Panc1 (cell line): ENCODE data around the gene PRR5. TPM values are rescaled to one million over a fixed set of nuclear protein-coding genes. Genes with fewer than 3 reads are reported as not detected.
"Not testable (repeated sequence)": the region's sequence is repeated elsewhere in the genome, so short reads cannot be mapped to it uniquely, and the experiment has no call there.

ENCODE experiments used
- ATAC-seq: fragments of 200-7000 bp; cut with Tn5 transposase; 2 replicates; pipeline ENCODE4 v1.9.1; 2020; ENCODE audit warnings: mild to moderate bottlenecking, moderate library complexity
- BruUV-seq: library from RNA; stranded (reverse); fragments of 400-500 nt; replicated peaks from 2 replicates; lab custom pipeline; 2021; lab: Mats Ljungman, UMichigan
- CTCF ChIA-PET: fragments of 300-600 bp; sonication (Branson Sonifier 250); formaldehyde crosslinking; loops from one replicate; lab custom pipeline; 2022; ENCODE audit warnings: antibody characterized with exemption; lab: Charles Lee
- POLR2A ChIA-PET: fragments of 300-600 bp; sonication (Branson Sonifier 250); formaldehyde crosslinking; loops from one replicate; lab custom pipeline; 2022; ENCODE audit warnings: antibody characterized with exemption; lab: Charles Lee
- DNase-seq: peaks from one replicate; pipeline ENCODE4 v3.0.0-alpha.2; 2010; ENCODE audit warnings: low read depth, low spot score
- H3K27ac ChIP-seq: 2 replicates; pipeline ENCODE4 v1.5.1; 2011; ENCODE audit warnings: mild to moderate bottlenecking, low read length, inconsistent platforms
- H3K27me3 ChIP-seq: fragments of 200-500 bp; sonication (Bioruptor generic); 2 replicates; pipeline ENCODE4 v1.6.0; 2014; ENCODE audit warnings: low read length, inconsistent platforms; ENCODE audit not compliant: control insufficient read depth, insufficient read depth
- H3K36me3 ChIP-seq: fragments of 200-500 bp; sonication (Bioruptor generic); 2 replicates; pipeline ENCODE4 v1.5.1; 2014; ENCODE audit warnings: inconsistent platforms, mild to moderate bottlenecking, low read length, moderate library complexity; ENCODE audit not compliant: control insufficient read depth, insufficient read depth
- H3K4me1 ChIP-seq: 2 replicates; pipeline ENCODE4 v1.5.1; 2011; ENCODE audit warnings: inconsistent platforms, mild to moderate bottlenecking, low read length, moderate library complexity; ENCODE audit not compliant: control insufficient read depth, insufficient read depth
- H3K4me3 ChIP-seq, 2 experiments: 2 replicates each; pipeline ENCODE4 v1.5.1; 2011 to 2012; ENCODE audit warnings: low read depth in 2 of 2, low read length in 2 of 2, mild to moderate bottlenecking in 2 of 2, inconsistent platforms in 1 of 2, moderate library complexity in 1 of 2
- H3K9me3 ChIP-seq: fragments of 200-500 bp; sonication (Bioruptor generic); 2 replicates; pipeline ENCODE4 v1.5.1; 2014; ENCODE audit warnings: low read depth, mild to moderate bottlenecking, inconsistent platforms, low read length, moderate library complexity; ENCODE audit not compliant: control insufficient read depth, insufficient read depth
- POLR2AphosphoS5 ChIP-seq: IDR thresholded peaks from 2 replicates; pipeline ENCODE4 v1.6.1; 2012; ENCODE audit warnings: mild to moderate bottlenecking, low read depth, low read length, moderate library complexity
- SIN3A ChIP-seq: IDR thresholded peaks from 2 replicates; pipeline ENCODE4 v1.6.1; 2012; ENCODE audit warnings: low read depth, mild to moderate bottlenecking, low read length, moderate library complexity, borderline replicate concordance; ENCODE audit not compliant: insufficient read depth
- TCF7L2 ChIP-seq: IDR thresholded peaks from 2 replicates; pipeline ENCODE4 v1.6.1; 2011; ENCODE audit warnings: mild to moderate bottlenecking, low read depth, low read length, inconsistent platforms
- in situ Hi-C: cut with HindIII; loops from 2 replicates; pipeline ENCODE4 v1.10.0; 2016; ENCODE audit warnings: low sequenced_read_pairs, low pct_unique_long_range_greater_than_20kb
- intact Hi-C: fragments of 100-400 bp; cut with micrococcal nuclease; formaldehyde crosslinking; loops from one replicate; pipeline ENCODE4 v1.10.0; 2022; ENCODE audit not compliant: unreplicated experiment
- total RNA-seq: library from RNA; stranded (reverse); gene quantifications from one replicate; pipeline ENCODE4 v1.2.1, GENCODE V29; 2021; ENCODE audit not compliant: unreplicated experiment
- TF ChIP-seq, protein P1 (sequence below): fragments of 450-650 bp; IDR thresholded peaks from 2 replicates; pipeline ENCODE4 v1.5.1; 2017; ENCODE audit warnings: mild to moderate bottlenecking
- TF ChIP-seq, protein P2 (sequence below), 2 experiments: IDR thresholded peaks; 2 replicates each; pipeline ENCODE4 v1.6.1; 2011 to 2012; ENCODE audit warnings: low read depth in 2 of 2, control low read depth in 1 of 2, low read length in 1 of 2, mild to moderate bottlenecking in 1 of 2, moderate library complexity in 1 of 2; ENCODE audit not compliant: insufficient read depth in 1 of 2

Gene PRR5
- total RNA-seq, 1 experiment from 2014 or later, result 11.5 TPM

- H3K9me3 ChIP-seq, result no peaks in the 10 kb centered on the region
- ATAC-seq (no peak), DNase-seq (no peak)
- H3K4me1 ChIP-seq, result peaks cover 7% of the 10 kb centered on the region
- no peak overlapping the region for H3K27ac ChIP-seq
- intact Hi-C loops (no loop called here), in situ Hi-C loops (no loop called here)
- ChIA-PET POLR2A (interaction anchor here (0.6 kb wide), 1 partner anchor 884 kb away, joined by 3 read pairs; no protein-coding TSS in a partner anchor), CTCF (interaction anchor here (0.6 kb wide), 1 partner anchor 36 kb away, joined by 8 read pairs; no protein-coding TSS in a partner anchor)
- no peaks in the 10 kb centered on the region for H3K27me3 ChIP-seq
- no peak overlapping the region for H3K4me3 ChIP-seq
- TF ChIP-seq POLR2AphosphoS5 (no peak), TCF7L2 (no peak), SIN3A (no peak)
- TF ChIP-seq, protein P1, sequence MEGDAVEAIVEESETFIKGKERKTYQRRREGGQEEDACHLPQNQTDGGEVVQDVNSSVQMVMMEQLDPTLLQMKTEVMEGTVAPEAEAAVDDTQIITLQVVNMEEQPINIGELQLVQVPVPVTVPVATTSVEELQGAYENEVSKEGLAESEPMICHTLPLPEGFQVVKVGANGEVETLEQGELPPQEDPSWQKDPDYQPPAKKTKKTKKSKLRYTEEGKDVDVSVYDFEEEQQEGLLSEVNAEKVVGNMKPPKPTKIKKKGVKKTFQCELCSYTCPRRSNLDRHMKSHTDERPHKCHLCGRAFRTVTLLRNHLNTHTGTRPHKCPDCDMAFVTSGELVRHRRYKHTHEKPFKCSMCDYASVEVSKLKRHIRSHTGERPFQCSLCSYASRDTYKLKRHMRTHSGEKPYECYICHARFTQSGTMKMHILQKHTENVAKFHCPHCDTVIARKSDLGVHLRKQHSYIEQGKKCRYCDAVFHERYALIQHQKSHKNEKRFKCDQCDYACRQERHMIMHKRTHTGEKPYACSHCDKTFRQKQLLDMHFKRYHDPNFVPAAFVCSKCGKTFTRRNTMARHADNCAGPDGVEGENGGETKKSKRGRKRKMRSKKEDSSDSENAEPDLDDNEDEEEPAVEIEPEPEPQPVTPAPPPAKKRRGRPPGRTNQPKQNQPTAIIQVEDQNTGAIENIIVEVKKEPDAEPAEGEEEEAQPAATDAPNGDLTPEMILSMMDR, result no peak
- TF ChIP-seq, protein P2, sequence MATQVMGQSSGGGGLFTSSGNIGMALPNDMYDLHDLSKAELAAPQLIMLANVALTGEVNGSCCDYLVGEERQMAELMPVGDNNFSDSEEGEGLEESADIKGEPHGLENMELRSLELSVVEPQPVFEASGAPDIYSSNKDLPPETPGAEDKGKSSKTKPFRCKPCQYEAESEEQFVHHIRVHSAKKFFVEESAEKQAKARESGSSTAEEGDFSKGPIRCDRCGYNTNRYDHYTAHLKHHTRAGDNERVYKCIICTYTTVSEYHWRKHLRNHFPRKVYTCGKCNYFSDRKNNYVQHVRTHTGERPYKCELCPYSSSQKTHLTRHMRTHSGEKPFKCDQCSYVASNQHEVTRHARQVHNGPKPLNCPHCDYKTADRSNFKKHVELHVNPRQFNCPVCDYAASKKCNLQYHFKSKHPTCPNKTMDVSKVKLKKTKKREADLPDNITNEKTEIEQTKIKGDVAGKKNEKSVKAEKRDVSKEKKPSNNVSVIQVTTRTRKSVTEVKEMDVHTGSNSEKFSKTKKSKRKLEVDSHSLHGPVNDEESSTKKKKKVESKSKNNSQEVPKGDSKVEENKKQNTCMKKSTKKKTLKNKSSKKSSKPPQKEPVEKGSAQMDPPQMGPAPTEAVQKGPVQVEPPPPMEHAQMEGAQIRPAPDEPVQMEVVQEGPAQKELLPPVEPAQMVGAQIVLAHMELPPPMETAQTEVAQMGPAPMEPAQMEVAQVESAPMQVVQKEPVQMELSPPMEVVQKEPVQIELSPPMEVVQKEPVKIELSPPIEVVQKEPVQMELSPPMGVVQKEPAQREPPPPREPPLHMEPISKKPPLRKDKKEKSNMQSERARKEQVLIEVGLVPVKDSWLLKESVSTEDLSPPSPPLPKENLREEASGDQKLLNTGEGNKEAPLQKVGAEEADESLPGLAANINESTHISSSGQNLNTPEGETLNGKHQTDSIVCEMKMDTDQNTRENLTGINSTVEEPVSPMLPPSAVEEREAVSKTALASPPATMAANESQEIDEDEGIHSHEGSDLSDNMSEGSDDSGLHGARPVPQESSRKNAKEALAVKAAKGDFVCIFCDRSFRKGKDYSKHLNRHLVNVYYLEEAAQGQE (IDR thresholded peaks at IDR 0.05; ENCODE audit: insufficient read depth in 1 of 2, low read depth in 2 of 2, low read length in 1 of 2), result no peak
- BruUV-seq, result no TSS peak
- H3K36me3 ChIP-seq, result no peaks in the 10 kb centered on the region
Observed at GRCh38 chr22:44673406-44673805, 28.6 kb upstream of the PRR5 start.

DNA sequence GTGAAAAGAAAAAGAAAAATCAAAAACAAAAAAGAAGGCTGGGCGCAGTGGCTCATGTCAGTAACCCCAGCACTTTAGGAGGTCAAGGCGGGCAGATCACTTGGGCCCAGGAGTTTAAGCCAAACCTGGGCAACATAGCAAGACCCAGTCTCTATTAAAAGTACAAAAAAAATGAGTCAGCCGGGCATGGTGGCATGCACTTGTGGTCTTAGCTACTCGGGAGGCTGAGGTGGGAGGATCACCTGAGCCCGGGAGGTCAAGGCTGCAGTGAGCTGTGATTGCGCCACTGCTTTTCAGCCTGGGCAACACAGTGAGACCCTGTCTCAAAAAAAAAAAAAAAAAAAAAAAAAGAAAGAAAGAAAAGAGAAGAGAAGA lies 26.0 kb upstream of the PRR5 start:
- in situ Hi-C loops, POLR2A ChIA-PET, intact Hi-C loops, H3K27me3 ChIP-seq, DNase-seq, H3K36me3 ChIP-seq, H3K4me3 ChIP-seq, H3K27ac ChIP-seq, H3K4me1 ChIP-seq, ATAC-seq, BruUV-seq, H3K9me3 ChIP-seq: not testable (repeated sequence)
- CTCF ChIA-PET, result interaction anchor here (0.6 kb wide), 1 partner anchor 74 kb away, joined by 3 read pairs; no protein-coding TSS in a partner anchor

GRCh38 chr22:44676441-44677352 lies 25.3 kb upstream of the PRR5 start:
- H3K4me3 ChIP-seq, result peak overlapping the region; percentile 13 to 34

More at GRCh38 chr22:44676441-44677352, 25.3 kb upstream of the PRR5 start:
- Histone ChIP-seq H3K4me1 (peaks cover 9% of the 10 kb centered on the region), H3K9me3 (no peaks in the 10 kb centered on the region), H3K36me3 (no peaks in the 10 kb centered on the region), H3K27me3 (no peaks in the 10 kb centered on the region), H3K27ac (peak overlapping the region; percentile 18; the same call in 1 of the 2 replicates)
- BruUV-seq, result no TSS peak
- intact Hi-C loops, result no loop called here
- in situ Hi-C loops, result no loop called here
- ChIA-PET CTCF (no interaction called here), POLR2A (no interaction called here)
- peak; percentile 68 for ATAC-seq
- no peak for DNase-seq
- TF ChIP-seq, protein P1, result no peak
- TF ChIP-seq TCF7L2 (no peak), POLR2AphosphoS5 (no peak), SIN3A (no peak)
- TF ChIP-seq, protein P2 (IDR thresholded peaks at IDR 0.05; ENCODE audit: insufficient read depth in 1 of 2, low read depth in 2 of 2, low read length in 1 of 2), result no peak
